Smooth muscle cell (in vitro differentiated cells): ENCODE data around the gene AGBL1. TPM values are rescaled to one million over a fixed set of nuclear protein-coding genes. Genes with fewer than 3 reads are reported as not detected.

ENCODE experiments used
- DNase-seq: peaks from one replicate; lab custom pipeline; 2025; ENCODE audit not compliant: unreplicated experiment; lab: John Stamatoyannopoulos, UW
- H2AFZ ChIP-seq: fragments of 200-600 bp; sonication (generic); 2 replicates; pipeline ENCODE4 v1.6.0; 2016; ENCODE audit warnings: antibody characterized with exemption, low read depth, mild to moderate bottlenecking
- H3F3A ChIP-seq: fragments of 200-600 bp; sonication (generic); 2 replicates; pipeline ENCODE4 v1.6.0; 2017; ENCODE audit warnings: antibody characterized with exemption, low read depth
- H3K27ac ChIP-seq: fragments of 200-600 bp; sonication (generic); 2 replicates; pipeline ENCODE4 v1.5.1; 2016; ENCODE audit warnings: low read depth, mild to moderate bottlenecking
- H3K27me3 ChIP-seq: fragments of 200-600 bp; sonication (generic); 2 replicates; pipeline ENCODE4 v1.6.1; 2016; ENCODE audit warnings: low read depth, mild to moderate bottlenecking
- H3K36me3 ChIP-seq: fragments of 200-600 bp; sonication (generic); 2 replicates; pipeline ENCODE4 v1.5.1; 2016; ENCODE audit warnings: low read depth
- H3K4me1 ChIP-seq: fragments of 200-600 bp; sonication (generic); 2 replicates; pipeline ENCODE4 v1.5.1; 2016; ENCODE audit warnings: low read depth
- H3K4me2 ChIP-seq: fragments of 200-600 bp; sonication (generic); 2 replicates; pipeline ENCODE4 v1.6.0; 2016; ENCODE audit warnings: mild to moderate bottlenecking
- H3K4me3 ChIP-seq: fragments of 200-600 bp; sonication (generic); 2 replicates; pipeline ENCODE4 v1.5.1; 2016; ENCODE audit warnings: mild to moderate bottlenecking
- H3K79me2 ChIP-seq: fragments of 200-600 bp; sonication (generic); 2 replicates; pipeline ENCODE4 v1.6.0; 2016; ENCODE audit warnings: low read depth, mild to moderate bottlenecking
- H3K9ac ChIP-seq: fragments of 200-600 bp; sonication (generic); 2 replicates; pipeline ENCODE4 v1.6.0; 2016; ENCODE audit warnings: low read depth
- H3K9me3 ChIP-seq: fragments of 200-600 bp; sonication (generic); replicated peaks from 2 replicates; pipeline ENCODE4 v1.5.1; 2016; ENCODE audit warnings: low read depth
- H4K20me1 ChIP-seq: fragments of 200-600 bp; sonication (generic); 2 replicates; pipeline ENCODE4 v1.6.0; 2016; ENCODE audit warnings: low read depth
- WGBS: methylation state at CpG from one replicate; pipeline ENCODE4 v1.1.7; 2016; ENCODE audit warnings: low lambda C conversion rate; 5-methylcytosine and 5-hydroxymethylcytosine counted together
- polyA plus RNA-seq: library from polyadenylated mRNA; unstranded; fragments of >200 nt; fragmentation: Nextera tagmentation; extraction: Ambion mirVana; gene quantifications from 2 replicates; pipeline ENCODE4 v1.2.1, GENCODE V29; 2016
- total RNA-seq: library from RNA; depleted of rRNA; stranded (reverse); fragments of >200 nt; gene quantifications from 2 replicates; pipeline ENCODE4 v1.2.3, GENCODE V29; 2014
- TF ChIP-seq, protein P1 (sequence below): fragments of 200-600 bp; sonication (generic); IDR thresholded peaks from 2 replicates; pipeline ENCODE4 v1.5.1; 2017; ENCODE audit warnings: borderline replicate concordance, mild to moderate bottlenecking, antibody characterized with exemption; ENCODE audit not compliant: insufficient read depth, poor library complexity, severe bottlenecking

AGBL1 gene
- total and polyA plus RNA-seq, 2 experiments from 2014 or later: not detected

DNA sequence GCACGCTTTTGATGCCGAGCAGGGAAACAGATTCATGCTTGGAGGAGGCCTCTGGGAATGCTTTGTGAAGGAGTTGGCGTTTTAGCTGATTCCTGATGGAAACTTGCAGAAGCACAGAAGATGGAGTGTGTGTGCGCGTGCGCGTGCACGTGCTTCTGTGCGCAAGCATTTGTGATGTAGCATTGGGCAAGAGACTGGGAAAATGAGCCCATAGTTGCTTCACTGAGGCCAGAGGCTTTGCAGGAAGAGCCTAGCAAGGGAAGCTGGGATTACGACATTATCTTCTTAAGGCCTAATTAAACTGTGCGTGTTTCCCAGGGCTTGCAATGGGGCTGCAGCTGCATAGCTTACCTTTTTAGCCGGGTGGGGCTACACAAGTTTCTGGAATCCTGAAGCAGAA is 18.1 kb upstream of the AGBL1 start:
- no peaks in the 10 kb centered on the region for H3K79me2 ChIP-seq
- no peaks in the 10 kb centered on the region for H3K36me3 ChIP-seq
- TF ChIP-seq, protein P1, sequence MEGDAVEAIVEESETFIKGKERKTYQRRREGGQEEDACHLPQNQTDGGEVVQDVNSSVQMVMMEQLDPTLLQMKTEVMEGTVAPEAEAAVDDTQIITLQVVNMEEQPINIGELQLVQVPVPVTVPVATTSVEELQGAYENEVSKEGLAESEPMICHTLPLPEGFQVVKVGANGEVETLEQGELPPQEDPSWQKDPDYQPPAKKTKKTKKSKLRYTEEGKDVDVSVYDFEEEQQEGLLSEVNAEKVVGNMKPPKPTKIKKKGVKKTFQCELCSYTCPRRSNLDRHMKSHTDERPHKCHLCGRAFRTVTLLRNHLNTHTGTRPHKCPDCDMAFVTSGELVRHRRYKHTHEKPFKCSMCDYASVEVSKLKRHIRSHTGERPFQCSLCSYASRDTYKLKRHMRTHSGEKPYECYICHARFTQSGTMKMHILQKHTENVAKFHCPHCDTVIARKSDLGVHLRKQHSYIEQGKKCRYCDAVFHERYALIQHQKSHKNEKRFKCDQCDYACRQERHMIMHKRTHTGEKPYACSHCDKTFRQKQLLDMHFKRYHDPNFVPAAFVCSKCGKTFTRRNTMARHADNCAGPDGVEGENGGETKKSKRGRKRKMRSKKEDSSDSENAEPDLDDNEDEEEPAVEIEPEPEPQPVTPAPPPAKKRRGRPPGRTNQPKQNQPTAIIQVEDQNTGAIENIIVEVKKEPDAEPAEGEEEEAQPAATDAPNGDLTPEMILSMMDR: no peak
- H3K27me3 ChIP-seq: peaks cover 3% of the 10 kb centered on the region
- H3K4me2 ChIP-seq: no peak overlapping the region
- no peaks in the 10 kb centered on the region for H3F3A ChIP-seq
- H3K9ac ChIP-seq: no peak overlapping the region
- H4K20me1 ChIP-seq: no peaks in the 10 kb centered on the region
- no peak overlapping the region for H2AFZ ChIP-seq
- peaks cover 29% of the 10 kb centered on the region for H3K4me1 ChIP-seq
- 79% methylated on average over 12 of the region's 12 CpGs for WGBS
- no peak overlapping the region for H3K4me3 ChIP-seq
- no peaks in the 10 kb centered on the region for H3K9me3 ChIP-seq
- no peak for DNase-seq
- H3K27ac ChIP-seq: no peak overlapping the region

DNA sequence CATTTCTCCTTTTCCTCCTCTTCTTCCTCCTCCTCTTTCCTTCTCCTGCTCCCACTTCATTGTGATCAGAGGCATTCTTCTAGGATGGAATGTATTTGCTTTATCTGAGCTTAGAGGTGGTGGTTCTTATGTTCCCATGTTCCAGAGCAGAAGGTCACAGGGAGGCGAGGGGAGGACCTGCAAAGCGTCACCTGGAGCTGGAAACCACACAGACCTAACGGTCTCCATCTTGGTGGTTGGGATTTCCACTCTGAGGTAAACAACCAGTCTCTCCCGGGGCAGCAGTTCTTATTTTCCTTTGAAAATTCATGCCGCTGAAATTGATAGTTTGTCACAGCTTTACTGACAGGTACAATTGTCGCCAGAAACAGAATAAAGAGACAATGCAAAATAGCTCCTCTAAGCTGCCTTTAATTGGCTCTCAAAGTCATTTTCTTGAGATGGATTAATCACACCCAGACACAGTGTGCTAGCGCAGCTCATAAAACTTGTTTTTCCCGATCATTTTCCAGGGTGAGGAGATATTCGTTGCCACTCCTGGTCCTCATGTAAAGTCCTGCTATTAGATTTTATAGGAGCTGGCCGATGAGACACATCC is 16.9 kb upstream of the AGBL1 start:
- Histone ChIP-seq H3K4me1 (peaks cover 29% of the 10 kb centered on the region), H3K9me3 (no peaks in the 10 kb centered on the region), H3K4me3 (no peak overlapping the region), H3K36me3 (no peaks in the 10 kb centered on the region), H3K27ac (no peak overlapping the region), H3F3A (no peaks in the 10 kb centered on the region), H2AFZ (no peak overlapping the region), H3K79me2 (no peaks in the 10 kb centered on the region), H3K27me3 (peaks cover 3% of the 10 kb centered on the region), H4K20me1 (no peaks in the 10 kb centered on the region), H3K4me2 (no peak overlapping the region), H3K9ac (no peak overlapping the region)
- TF ChIP-seq, protein P1: no peak
- no peak for DNase-seq
- WGBS: 85% methylated on average over 10 of the region's 10 CpGs

DNA sequence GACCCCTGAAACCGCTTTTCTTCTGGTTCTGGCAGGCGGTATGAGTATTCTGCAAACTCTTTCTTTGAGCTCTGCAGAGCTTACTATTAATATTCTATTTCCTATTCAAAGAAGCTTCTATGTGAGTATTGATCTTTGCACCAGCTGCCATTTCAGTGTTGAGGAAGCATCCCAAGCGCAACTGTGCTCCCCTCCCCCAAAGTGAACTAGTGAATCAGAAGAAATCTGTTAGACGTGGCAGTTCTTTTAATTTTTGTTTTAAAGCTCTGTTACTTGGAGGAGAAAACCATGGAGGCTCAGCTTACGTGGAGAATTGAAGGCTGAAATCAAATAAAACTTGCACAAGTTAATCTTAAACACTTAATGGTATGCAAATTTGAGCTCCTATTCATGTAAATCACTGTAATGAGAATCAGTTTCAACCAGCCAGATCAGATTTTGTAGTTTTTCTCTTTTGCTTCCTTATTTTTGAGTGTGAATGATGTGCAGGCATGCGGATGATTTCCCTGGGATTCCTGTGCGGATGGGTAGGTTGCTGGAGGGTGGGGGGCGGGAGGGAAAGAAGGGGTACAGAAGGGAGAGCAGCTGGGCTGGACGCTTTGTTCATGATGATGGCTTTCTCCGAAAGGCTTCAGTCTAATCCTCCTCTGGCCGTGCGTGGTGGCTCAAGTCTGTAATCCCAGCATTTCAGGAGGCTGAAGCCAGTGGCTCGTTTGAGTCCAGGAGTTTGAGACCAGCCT is 16.1 kb upstream of the AGBL1 start:
- Histone ChIP-seq H3K4me2 (no peak overlapping the region), H3K27me3 (peaks cover 3% of the 10 kb centered on the region), H3K9ac (no peak overlapping the region), H2AFZ (no peak overlapping the region), H3F3A (no peaks in the 10 kb centered on the region), H3K4me1 (peaks cover 29% of the 10 kb centered on the region), H3K9me3 (no peaks in the 10 kb centered on the region), H4K20me1 (no peaks in the 10 kb centered on the region), H3K4me3 (no peak overlapping the region), H3K36me3 (no peaks in the 10 kb centered on the region), H3K79me2 (no peaks in the 10 kb centered on the region), H3K27ac (no peak overlapping the region)
- DNase-seq: no peak
- whole genome bisulfite sequencing: 69% methylated on average over 12 of the region's 13 CpGs
- TF ChIP-seq, protein P1: no peak

DNA sequence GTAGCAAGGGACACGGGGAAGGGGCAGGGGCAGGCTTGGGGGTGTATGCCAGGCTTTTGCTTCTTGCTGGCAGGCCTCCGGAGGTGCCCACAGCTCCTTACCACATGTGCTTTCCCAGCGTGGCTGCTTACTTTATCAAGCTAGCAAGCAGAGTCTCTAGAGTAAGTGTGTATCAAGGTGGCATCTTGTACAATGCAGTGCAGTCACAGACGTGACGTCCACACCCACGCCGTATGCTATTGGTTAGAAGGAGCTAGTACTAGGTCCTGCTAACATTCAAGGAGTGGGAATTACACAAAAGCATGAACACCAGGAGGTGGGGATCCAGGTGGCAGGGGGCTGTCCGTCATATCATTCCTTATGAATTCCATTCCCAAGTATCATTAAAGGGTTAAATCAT is 15.3 kb upstream of the AGBL1 start:
- Histone ChIP-seq H3K27me3 (peaks cover 3% of the 10 kb centered on the region), H2AFZ (no peak overlapping the region), H3K4me1 (peaks cover 29% of the 10 kb centered on the region), H3K36me3 (no peaks in the 10 kb centered on the region), H3K4me3 (no peak overlapping the region), H3K9me3 (no peaks in the 10 kb centered on the region), H3K9ac (no peak overlapping the region), H4K20me1 (no peaks in the 10 kb centered on the region), H3K4me2 (no peak overlapping the region), H3K79me2 (no peaks in the 10 kb centered on the region), H3K27ac (no peak overlapping the region), H3F3A (no peaks in the 10 kb centered on the region)
- no peak for DNase-seq
- 92% methylated on average over 8 of the region's 8 CpGs for WGBS
- TF ChIP-seq, protein P1: no peak
